GM15510 (cell line): Measurements from ENCODE around the gene FREM2.

Source experiments
- POLR2A ChIP-seq: IDR thresholded peaks from 3 replicates; pipeline ENCODE4 v1.6.1; 2011; ENCODE audit warnings: borderline replicate concordance; ENCODE audit not compliant: insufficient read length; ENCODE audit errors: extremely low read depth

The FREM2 gene

GRCh38 chr13:38671980-38672379 lies 14.9 kb upstream of the FREM2 start:
- no peak for TF ChIP-seq POLR2A

DNA sequence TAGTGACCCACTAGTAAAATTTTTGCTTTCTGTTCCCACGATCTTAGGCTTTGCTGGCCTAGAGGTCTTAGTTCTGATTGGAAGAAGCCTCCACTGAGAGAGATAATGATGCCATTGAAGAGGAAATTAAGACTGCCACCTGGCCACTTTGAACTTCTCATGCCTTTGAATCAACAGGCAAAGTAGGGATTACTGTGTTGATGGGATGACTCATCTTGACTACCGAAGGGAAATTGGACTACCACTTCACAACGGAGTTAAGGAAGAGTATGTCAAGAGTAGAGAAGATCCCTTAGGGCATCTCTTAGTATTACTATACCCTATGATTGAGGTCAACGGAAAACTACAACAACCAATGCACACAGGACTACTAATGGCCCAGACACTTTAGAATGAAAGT lies 12.7 kb upstream of the FREM2 start:
- no peak for TF ChIP-seq POLR2A

- no peak for TF ChIP-seq POLR2A
Observed at GRCh38 chr13:38680912-38681311, 6.0 kb upstream of the FREM2 start.

DNA sequence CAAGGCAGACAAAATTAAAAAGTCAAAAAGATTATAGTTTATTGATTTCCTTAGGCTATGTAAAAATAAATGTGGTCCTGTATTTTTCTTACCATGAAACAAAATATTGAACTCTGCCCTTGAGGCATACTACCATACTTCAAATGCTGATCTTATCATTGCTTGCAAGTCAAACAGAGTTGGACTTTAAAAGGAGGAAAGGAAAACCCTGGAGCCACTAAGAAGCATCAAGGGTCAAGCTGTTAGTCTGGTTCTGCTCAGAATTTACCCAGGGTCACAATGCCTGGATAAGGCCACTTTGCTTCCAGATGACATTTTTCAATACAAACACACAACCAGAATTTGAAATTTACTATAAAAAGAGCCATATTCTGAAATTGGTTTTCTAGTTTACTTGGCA lies 2.2 kb upstream of the FREM2 start:
- no peak for TF ChIP-seq POLR2A

- TF ChIP-seq POLR2A = no peak
Observed at GRCh38 chr13:38685431-38685830, 1.4 kb upstream of the FREM2 start.

DNA sequence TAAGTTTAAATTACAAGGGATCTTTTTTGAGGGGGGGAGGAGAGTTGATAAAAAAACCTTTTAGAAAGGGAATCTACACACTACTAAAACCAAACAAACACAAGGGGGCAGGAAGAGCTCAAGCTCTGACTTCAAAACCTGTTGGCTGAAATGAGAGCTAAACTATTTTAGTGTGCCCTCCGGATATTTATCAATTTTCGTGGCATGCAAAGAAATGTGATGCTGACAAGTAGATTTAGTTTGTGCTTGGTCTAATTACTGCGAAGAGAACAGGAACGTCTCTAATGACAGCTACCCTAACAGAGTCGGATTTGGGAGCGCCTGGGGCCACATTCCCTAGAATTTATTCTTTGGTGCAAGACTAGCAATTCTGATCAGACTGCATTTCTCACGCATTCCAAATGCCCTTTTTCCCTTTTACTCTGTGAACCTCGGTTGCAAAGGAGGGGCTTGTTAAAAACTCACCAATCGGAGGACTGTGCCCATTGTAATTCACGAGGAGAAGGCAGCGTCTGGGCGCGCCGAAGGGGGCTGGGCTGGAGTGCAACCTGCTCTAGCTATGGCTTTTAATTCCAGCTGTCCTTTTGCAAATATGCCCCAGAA lies 802 bp upstream of the FREM2 start:
- no peak for TF ChIP-seq POLR2A

DNA sequence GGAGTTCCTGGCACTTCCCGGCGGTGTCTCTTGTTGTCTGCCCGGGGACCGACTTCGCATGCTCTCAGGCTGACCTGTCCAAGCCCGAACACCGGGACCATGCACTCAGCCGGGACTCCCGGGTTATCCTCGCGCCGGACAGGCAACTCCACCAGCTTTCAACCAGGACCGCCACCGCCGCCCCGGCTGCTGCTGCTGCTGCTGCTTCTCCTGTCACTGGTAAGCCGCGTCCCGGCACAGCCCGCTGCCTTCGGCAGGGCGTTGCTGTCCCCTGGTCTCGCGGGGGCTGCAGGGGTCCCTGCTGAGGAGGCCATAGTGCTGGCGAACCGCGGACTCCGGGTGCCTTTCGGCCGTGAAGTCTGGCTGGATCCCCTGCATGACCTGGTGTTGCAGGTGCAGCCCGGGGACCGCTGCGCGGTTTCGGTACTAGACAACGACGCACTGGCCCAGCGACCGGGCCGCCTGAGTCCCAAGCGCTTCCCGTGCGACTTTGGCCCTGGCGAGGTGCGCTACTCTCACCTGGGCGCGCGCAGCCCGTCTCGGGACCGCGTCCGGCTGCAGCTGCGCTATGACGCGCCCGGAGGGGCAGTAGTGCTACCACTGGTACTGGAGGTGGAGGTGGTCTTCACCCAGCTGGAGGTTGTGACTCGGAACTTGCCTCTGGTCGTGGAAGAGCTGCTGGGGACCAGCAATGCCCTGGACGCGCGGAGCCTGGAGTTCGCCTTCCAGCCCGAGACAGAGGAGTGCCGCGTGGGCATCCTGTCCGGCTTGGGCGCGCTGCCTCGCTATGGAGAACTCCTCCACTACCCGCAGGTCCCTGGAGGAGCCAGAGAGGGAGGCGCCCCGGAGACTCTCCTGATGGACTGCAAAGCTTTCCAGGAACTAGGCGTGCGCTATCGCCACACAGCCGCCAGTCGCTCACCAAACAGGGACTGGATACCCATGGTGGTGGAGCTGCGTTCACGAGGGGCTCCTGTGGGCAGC lies 661 bp downstream of the FREM2 start:
- TF ChIP-seq POLR2A = no peak

GRCh38 chr13:38688674-38689073 lies 1.8 kb downstream of the FREM2 start:
- TF ChIP-seq POLR2A = no peak

GRCh38 chr13:38690231-38690630 lies 3.4 kb downstream of the FREM2 start:
- no peak for TF ChIP-seq POLR2A

GRCh38 chr13:38693168-38693567 lies 6.3 kb downstream of the FREM2 start:
- no peak for TF ChIP-seq POLR2A

DNA sequence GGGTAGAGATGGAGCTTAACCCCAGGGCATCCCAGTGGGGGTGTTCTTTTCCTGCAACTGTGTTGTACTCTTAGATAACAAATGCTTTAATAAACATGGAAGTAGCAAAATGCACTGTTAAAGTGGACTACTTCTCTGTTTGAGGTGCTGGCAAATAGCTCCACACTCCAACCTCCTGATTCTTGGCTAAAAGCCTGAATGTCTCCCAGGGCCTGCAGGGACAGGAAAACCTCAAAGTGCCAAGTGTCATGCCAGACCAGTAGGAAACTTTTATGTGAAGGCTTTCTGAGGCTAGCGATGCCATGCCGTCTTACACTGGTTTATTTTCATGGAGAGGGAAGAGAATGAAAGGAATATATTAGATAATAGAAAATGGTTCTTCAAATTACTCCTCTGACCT lies 6.8 kb downstream of the FREM2 start:
- TF ChIP-seq POLR2A = no peak

DNA sequence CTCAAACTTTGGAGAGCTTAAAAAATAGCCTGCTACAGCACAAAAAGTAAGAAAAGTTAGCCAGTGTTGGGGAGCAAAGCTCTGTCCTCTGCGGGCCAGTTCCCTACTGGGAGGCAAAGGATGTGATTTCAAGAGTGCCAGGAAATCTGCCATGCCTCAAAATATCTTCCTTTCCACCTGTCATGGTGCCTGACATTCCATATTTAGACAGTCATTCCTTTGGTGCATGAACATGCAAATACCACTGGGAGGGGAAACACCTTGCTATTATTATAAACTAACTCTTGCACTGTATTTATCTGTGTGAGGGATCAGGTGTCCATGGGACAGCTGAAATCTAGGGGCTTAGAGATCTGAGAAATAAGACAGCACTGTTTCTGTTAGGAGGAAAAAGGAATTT lies 10.3 kb downstream of the FREM2 start:
- TF ChIP-seq POLR2A = no peak

GRCh38 chr13:38697628-38698333 lies 10.9 kb downstream of the FREM2 start:
- TF ChIP-seq POLR2A = no peak

- TF ChIP-seq POLR2A = no peak
Observed at GRCh38 chr13:38700051-38700450, 13.2 kb downstream of the FREM2 start.

DNA sequence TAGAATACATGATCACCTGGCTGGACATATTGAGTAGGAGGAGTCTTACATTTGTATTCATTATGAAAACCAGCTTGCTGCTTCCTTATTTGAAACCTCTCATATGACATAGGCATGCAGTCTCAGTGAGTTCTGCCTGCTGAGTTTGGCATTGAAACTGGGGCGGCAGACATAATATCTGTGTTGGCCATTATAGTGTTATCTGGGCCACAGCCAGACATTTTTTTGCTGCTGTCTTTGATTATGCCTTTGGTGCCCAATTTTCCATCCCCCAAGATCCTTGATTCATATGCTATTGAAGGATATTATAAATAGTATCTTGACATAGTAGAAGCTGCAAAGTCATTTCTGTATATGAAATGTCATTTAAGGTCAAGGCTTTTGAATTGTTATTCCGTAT lies 15.8 kb downstream of the FREM2 start:
- TF ChIP-seq POLR2A = no peak

GRCh38 chr13:38703255-38703654 lies 16.4 kb downstream of the FREM2 start:
- no peak for TF ChIP-seq POLR2A

GRCh38 chr13:38705365-38705764 lies 18.5 kb downstream of the FREM2 start:
- TF ChIP-seq POLR2A = no peak

- no peak for TF ChIP-seq POLR2A
Observed at GRCh38 chr13:38707460-38707859, 20.6 kb downstream of the FREM2 start.
